Stimulated activated CD4-positive, alpha-beta T cell treated with anti-CD3 and anti-CD28 coated beads, Interleukin-1b, Interleukin-23, amount 100 ng/mL, for 1 hour (primary cell): ENCODE results near the gene ARHGEF4.

Experiments
- DNase-seq, 2 donors: peaks; one replicate each; pipeline ENCODE4 v3.0.0-alpha.2; 2020; ENCODE audit warnings: low read depth in 2 of 2

The ARHGEF4 gene

GRCh38 chr2:130834091-130834930 is 2.4 kb upstream of the ARHGEF4 start:
- no peak for DNase-seq

- no peak for DNase-seq
Measured at GRCh38 chr2:130834931-130835765, 1.6 kb upstream of the ARHGEF4 start.

- DNase-seq: no peak
Measured at GRCh38 chr2:130835766-130836015, 1.0 kb upstream of the ARHGEF4 start.

- DNase-seq: no peak
Measured at GRCh38 chr2:130837175-130837810, 579 bp downstream of the ARHGEF4 start.

GRCh38 chr2:130837811-130838565 is 1.3 kb downstream of the ARHGEF4 start:
- DNase-seq: no peak

GRCh38 chr2:130839011-130839780 is 2.5 kb downstream of the ARHGEF4 start:
- no peak for DNase-seq

GRCh38 chr2:130840506-130840905 is 3.8 kb downstream of the ARHGEF4 start:
- DNase-seq: no peak

- DNase-seq: no peak
Measured at GRCh38 chr2:130841741-130842365, 5.1 kb downstream of the ARHGEF4 start.

GRCh38 chr2:130842770-130843169 is 6.1 kb downstream of the ARHGEF4 start:
- DNase-seq: no peak

- no peak for DNase-seq
Measured at GRCh38 chr2:130843321-130843985, 6.7 kb downstream of the ARHGEF4 start.

- DNase-seq: no peak
Measured at GRCh38 chr2:130844161-130844560, 7.4 kb downstream of the ARHGEF4 start.

GRCh38 chr2:130845505-130846085 is 8.9 kb downstream of the ARHGEF4 start:
- no peak for DNase-seq

- DNase-seq: no peak
Measured at GRCh38 chr2:130846233-130846632, 9.5 kb downstream of the ARHGEF4 start.

GRCh38 chr2:130846686-130847375 is 10.1 kb downstream of the ARHGEF4 start:
- no peak for DNase-seq

GRCh38 chr2:130847776-130848525 is 11.2 kb downstream of the ARHGEF4 start:
- no peak for DNase-seq

- DNase-seq: no peak
Measured at GRCh38 chr2:130848526-130849210, 12.0 kb downstream of the ARHGEF4 start.

GRCh38 chr2:130849896-130850787 is 13.4 kb downstream of the ARHGEF4 start:
- DNase-seq: no peak
